ENCODE results near the gene CHAF1B. TPM values are rescaled to one million over a fixed set of nuclear protein-coding genes. Genes with fewer than 3 reads are reported as not detected.

Gene CHAF1B
- total RNA-seq, 2 experiments from 2014 or later: 9.9 to 24.0 TPM

- TF ChIP-seq, protein P1, sequence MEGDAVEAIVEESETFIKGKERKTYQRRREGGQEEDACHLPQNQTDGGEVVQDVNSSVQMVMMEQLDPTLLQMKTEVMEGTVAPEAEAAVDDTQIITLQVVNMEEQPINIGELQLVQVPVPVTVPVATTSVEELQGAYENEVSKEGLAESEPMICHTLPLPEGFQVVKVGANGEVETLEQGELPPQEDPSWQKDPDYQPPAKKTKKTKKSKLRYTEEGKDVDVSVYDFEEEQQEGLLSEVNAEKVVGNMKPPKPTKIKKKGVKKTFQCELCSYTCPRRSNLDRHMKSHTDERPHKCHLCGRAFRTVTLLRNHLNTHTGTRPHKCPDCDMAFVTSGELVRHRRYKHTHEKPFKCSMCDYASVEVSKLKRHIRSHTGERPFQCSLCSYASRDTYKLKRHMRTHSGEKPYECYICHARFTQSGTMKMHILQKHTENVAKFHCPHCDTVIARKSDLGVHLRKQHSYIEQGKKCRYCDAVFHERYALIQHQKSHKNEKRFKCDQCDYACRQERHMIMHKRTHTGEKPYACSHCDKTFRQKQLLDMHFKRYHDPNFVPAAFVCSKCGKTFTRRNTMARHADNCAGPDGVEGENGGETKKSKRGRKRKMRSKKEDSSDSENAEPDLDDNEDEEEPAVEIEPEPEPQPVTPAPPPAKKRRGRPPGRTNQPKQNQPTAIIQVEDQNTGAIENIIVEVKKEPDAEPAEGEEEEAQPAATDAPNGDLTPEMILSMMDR (conservative IDR thresholded peaks at IDR 0.05; ENCODE audit: low read length): peak; percentile 86
- TF ChIP-seq EZH2phosphoT487 (IDR thresholded peaks at IDR 0.05; ENCODE audit: borderline replicate concordance, low read depth, low read length): no peak
- Histone ChIP-seq H3K9me3 (ENCODE audit: low read length) (no peaks in the 10 kb centered on the region), H3K4me2 (ENCODE audit: low read length) (no peak overlapping the region), H3K4me1 (ENCODE audit: insufficient read depth, low read length, poor library complexity, severe bottlenecking) (no peaks in the 10 kb centered on the region), H3K79me2 (ENCODE audit: insufficient read depth, low read depth, low read length) (no peaks in the 10 kb centered on the region), H3K36me3 (ENCODE audit: insufficient read depth, low read length) (peaks cover 13% of the 10 kb centered on the region), H3K27ac (ENCODE audit: low read depth, low read length, poor library complexity, severe bottlenecking) (no peak overlapping the region), H4K20me1 (ENCODE audit: insufficient read depth, low read length) (no peaks in the 10 kb centered on the region; the same call in 1 of the 2 replicates), H3K9me2 (ENCODE audit: insufficient read depth, low read length) (no peaks in the 10 kb centered on the region), H3K4me3 (ENCODE audit: low read depth, low read length, poor library complexity, severe bottlenecking) (no peak overlapping the region), H2AFZ (ENCODE audit: low read length) (no peak overlapping the region)
- DNase-seq (ENCODE audit: low spot score): peak; percentile 53
- ChIA-PET CTCF (ENCODE audit: unreplicated experiment) (no interaction called here), POLR2A (no interaction called here)
- no TSS peak for BruUV-seq (replicated peaks)
- intact Hi-C loops (cut with micrococcal nuclease; ENCODE audit: unreplicated experiment): loop anchor here (5.0 kb wide), 2 partner anchors 165 to 505 kb away; no protein-coding TSS in a partner anchor
These were observed 37.3 kb downstream of the CHAF1B start for GRCh38 chr21:36422279-36423098.

- TF ChIP-seq, protein P1 (conservative IDR thresholded peaks at IDR 0.05; ENCODE audit: low read length): no peak
- TF ChIP-seq EZH2phosphoT487 (IDR thresholded peaks at IDR 0.05; ENCODE audit: borderline replicate concordance, low read depth, low read length): no peak
- Histone ChIP-seq H3K4me1 (ENCODE audit: insufficient read depth, low read length, poor library complexity, severe bottlenecking) (no peaks in the 10 kb centered on the region), H3K27ac (ENCODE audit: low read depth, low read length, poor library complexity, severe bottlenecking) (no peak overlapping the region), H3K9me3 (ENCODE audit: low read length) (no peaks in the 10 kb centered on the region), H3K4me2 (ENCODE audit: low read length) (no peak overlapping the region), H4K20me1 (ENCODE audit: insufficient read depth, low read length) (no peaks in the 10 kb centered on the region; the same call in 1 of the 2 replicates), H3K4me3 (ENCODE audit: low read depth, low read length, poor library complexity, severe bottlenecking) (no peak overlapping the region), H3K9me2 (ENCODE audit: insufficient read depth, low read length) (no peaks in the 10 kb centered on the region), H3K79me2 (ENCODE audit: insufficient read depth, low read depth, low read length) (no peaks in the 10 kb centered on the region), H3K36me3 (ENCODE audit: insufficient read depth, low read length) (0 out of 2 replicates have a peak, but pooled peaks cover 4% of the 10 kb centered on the region), H2AFZ (ENCODE audit: low read length) (no peak overlapping the region)
- POLR2A ChIA-PET: no interaction called here
- intact Hi-C loops (cut with micrococcal nuclease; ENCODE audit: unreplicated experiment): loop anchor here (5.0 kb wide), 2 partner anchors 163 to 503 kb away; no protein-coding TSS in a partner anchor
- CTCF ChIA-PET (ENCODE audit: unreplicated experiment): no interaction called here
- no TSS peak for BruUV-seq (replicated peaks)
- DNase-seq (ENCODE audit: low spot score): no peak
These were observed 38.7 kb downstream of the CHAF1B start for GRCh38 chr21:36423771-36424433.
